NCI-H748 (cell line): Measurements from ENCODE around the gene DBP.

Experiments
- DNase-seq: peaks from one replicate; lab custom pipeline; 2025; ENCODE audit not compliant: unreplicated experiment; lab: John Stamatoyannopoulos, UW

The DBP gene

GRCh38 chr19:48628486-48629296 is 8.5 kb downstream of the DBP start:
- DNase-seq = no peak

- DNase-seq = no peak
Observed at GRCh38 chr19:48627865-48628314, 9.3 kb downstream of the DBP start.

- no peak for DNase-seq
Observed at GRCh38 chr19:48627201-48627864, 9.8 kb downstream of the DBP start.

GRCh38 chr19:48625891-48626327 is 11.3 kb downstream of the DBP start:
- DNase-seq = no peak

GRCh38 chr19:48624791-48625723 is 12.1 kb downstream of the DBP start:
- peak; percentile 40 for DNase-seq

- DNase-seq = peak; percentile 100
Observed at GRCh38 chr19:48624067-48624594, 13.0 kb downstream of the DBP start.

GRCh38 chr19:48623556-48624066 is 13.6 kb downstream of the DBP start:
- peak; percentile 50 for DNase-seq

GRCh38 chr19:48619692-48620585 is 17.2 kb downstream of the DBP start:
- DNase-seq = no peak

GRCh38 chr19:48618916-48619691 is 18.1 kb downstream of the DBP start, which contains the start of the genes RPL18 and SPHK2:
RPL18 (minus strand) TSS chr19:48619178; CDS start chr19:48619143, 35 bp downstream.
SPHK2 (plus strand) TSS chr19:48619506; CDS start chr19:48620515, 1,009 bp downstream.
- DNase-seq = peak; percentile 100

- DNase-seq = peak; percentile 39
Observed at GRCh38 chr19:48618278-48618915, 18.8 kb downstream of the DBP start.

GRCh38 chr19:48617146-48617937 is 19.8 kb downstream of the DBP start:
- no peak for DNase-seq

GRCh38 chr19:48616491-48617056 is 20.6 kb downstream of the DBP start:
- no peak for DNase-seq

- no peak for DNase-seq
Observed at GRCh38 chr19:48616041-48616436, 21.1 kb downstream of the DBP start.

GRCh38 chr19:48615231-48616040 is 21.7 kb downstream of the DBP start:
- no peak for DNase-seq

GRCh38 chr19:48614436-48615230 is 22.5 kb downstream of the DBP start, which contains the start of gene FAM83E:
FAM83E (minus strand) TSS chr19:48615076; CDS start chr19:48613372, 1,704 bp downstream.
- peak; percentile 83 for DNase-seq
